Neuronal stem cell (in vitro differentiated cells): ENCODE measurements around the gene CLEC16A.

Source experiments
- DNase-seq: peaks from one replicate; pipeline ENCODE4 v3.0.0-alpha.2; 2013; ENCODE audit warnings: low spot score
- H2AFZ ChIP-seq: one replicate; pipeline ENCODE4 v1.6.1; 2013; ENCODE audit warnings: mild to moderate bottlenecking, low read length, inconsistent platforms
- H2AK5ac ChIP-seq: 2 replicates; pipeline ENCODE4 v1.6.1; 2013; ENCODE audit warnings: low read depth, mild to moderate bottlenecking, inconsistent platforms, low read length, moderate library complexity, mixed read lengths
- H2BK120ac ChIP-seq: 2 replicates; pipeline ENCODE4 v1.6.1; 2013; ENCODE audit warnings: low read depth, mild to moderate bottlenecking, inconsistent platforms, low read length, moderate library complexity, mixed read lengths
- H2BK12ac ChIP-seq: one replicate; pipeline ENCODE4 v1.6.1; 2013; ENCODE audit warnings: low read length, inconsistent platforms
- H2BK15ac ChIP-seq: 2 replicates; pipeline ENCODE4 v1.6.1; 2013; ENCODE audit warnings: mild to moderate bottlenecking, low read length, inconsistent platforms, mixed read lengths
- H2BK5ac ChIP-seq: one replicate; pipeline ENCODE4 v1.6.1; 2013; ENCODE audit warnings: inconsistent platforms, mild to moderate bottlenecking, low read length, moderate library complexity
- H3K14ac ChIP-seq: one replicate; pipeline ENCODE4 v1.6.1; 2013; ENCODE audit warnings: low read length, inconsistent platforms
- H3K18ac ChIP-seq: 2 replicates; pipeline ENCODE4 v1.6.1; 2013; ENCODE audit warnings: low read length, inconsistent platforms
- H3K23ac ChIP-seq: 2 replicates; pipeline ENCODE4 v1.6.1; 2013; ENCODE audit warnings: low read depth, mild to moderate bottlenecking, mixed read lengths, low read length, inconsistent platforms; ENCODE audit not compliant: poor library complexity
- H3K27ac ChIP-seq: replicated peaks from 3 replicates; pipeline ENCODE4 v1.5.1; 2013; ENCODE audit warnings: low read length, inconsistent platforms
- H3K27me3 ChIP-seq, 3 experiments: 2 replicates each; pipeline ENCODE4 v1.6.1; 2013; ENCODE audit warnings: low read length in 3 of 3, mild to moderate bottlenecking in 2 of 3, inconsistent platforms in 1 of 3, low read depth in 1 of 3, mixed read lengths in 1 of 3, moderate library complexity in 1 of 3; ENCODE audit not compliant: control insufficient read depth in 3 of 3, insufficient read depth in 3 of 3
- H3K36me3 ChIP-seq, 2 donors: replicated peaks in 1 of 2; 2 replicates each; pipeline ENCODE4 v1.6.1; 2013; ENCODE audit warnings: low read length in 2 of 2; ENCODE audit not compliant: control insufficient read depth in 2 of 2, insufficient read depth in 2 of 2
- H3K4ac ChIP-seq: 2 replicates; pipeline ENCODE4 v1.6.1; 2013; ENCODE audit warnings: inconsistent platforms, mild to moderate bottlenecking, low read length, moderate library complexity
- H3K4me1 ChIP-seq, 2 donors: 1 replicate in 1 of 2; 2 replicates in 1 of 2; pipeline ENCODE4 v1.6.1; 2013; ENCODE audit warnings: low read length in 2 of 2, low read depth in 1 of 2; ENCODE audit not compliant: control insufficient read depth in 2 of 2, insufficient read depth in 1 of 2
- H3K4me2 ChIP-seq: one replicate; pipeline ENCODE4 v1.6.1; 2013; ENCODE audit warnings: mild to moderate bottlenecking, low read length, inconsistent platforms; ENCODE audit not compliant: insufficient read depth, poor library complexity, severe bottlenecking
- H3K4me3 ChIP-seq, 2 donors: 2 replicates each; pipeline ENCODE4 v1.5.1; 2013; ENCODE audit warnings: low read length in 2 of 2, mild to moderate bottlenecking in 2 of 2, inconsistent platforms in 1 of 2, moderate library complexity in 1 of 2
- H3K79me1 ChIP-seq: one replicate; pipeline ENCODE4 v1.6.1; 2013; ENCODE audit warnings: low read depth, mild to moderate bottlenecking, inconsistent platforms, low read length, moderate library complexity
- H3K9ac ChIP-seq: one replicate; pipeline ENCODE4 v1.6.1; 2013; ENCODE audit warnings: mild to moderate bottlenecking, low read depth, low read length, inconsistent platforms; ENCODE audit not compliant: poor library complexity
- H3K9me3 ChIP-seq, 2 donors: replicated peaks in 1 of 2; 2 replicates each; pipeline versions ENCODE3 to v1.6.1; 2013; ENCODE audit warnings: low read length in 2 of 2, mild to moderate bottlenecking in 2 of 2, inconsistent platforms in 1 of 2, low read depth in 1 of 2, mixed read lengths in 1 of 2, moderate library complexity in 1 of 2; ENCODE audit not compliant: control insufficient read depth in 2 of 2, insufficient read depth in 1 of 2
- H4K8ac ChIP-seq: one replicate; pipeline ENCODE4 v1.6.1; 2013; ENCODE audit warnings: low read depth, mild to moderate bottlenecking, inconsistent platforms, low read length, moderate library complexity
- H4K91ac ChIP-seq: one replicate; pipeline ENCODE4 v1.6.1; 2013; ENCODE audit warnings: low read length, low read depth, mild to moderate bottlenecking, inconsistent platforms; ENCODE audit not compliant: poor library complexity
- WGBS, 2 donors: extraction: QIAGEN DNeasy Blood & Tissue Kit; methylation state at CpG; one replicate each; pipeline ENCODE4 v1.1.7; 2013; ENCODE audit warnings: missing lambda C conversion rate in 2 of 2, mixed read lengths in 1 of 2; ENCODE audit not compliant: insufficient read length in 2 of 2, insufficient replicate concordance in 1 of 2; ENCODE audit errors: extremely low coverage in 2 of 2; 5-methylcytosine and 5-hydroxymethylcytosine counted together

CLEC16A gene

GRCh38 chr16:10992112-10992511 is 47.7 kb downstream of the CLEC16A start:
- no peaks in the 10 kb centered on the region for H3K79me1 ChIP-seq
- no peaks in the 10 kb centered on the region for H3K9me3 ChIP-seq
- H4K8ac ChIP-seq = no peak overlapping the region
- peaks cover 2 to 29% of the 10 kb centered on the region in 2 donors for H3K36me3 ChIP-seq
- no peak overlapping the region for H3K4ac ChIP-seq
- no peak overlapping the region for H2AFZ ChIP-seq
- H2BK15ac ChIP-seq = no peak overlapping the region
- H3K23ac ChIP-seq = no peak overlapping the region
- no peak overlapping the region for H3K4me2 ChIP-seq
- no peak overlapping the region for H2BK12ac ChIP-seq
- H3K27ac ChIP-seq = no peak overlapping the region
- peaks cover 0 to 6% of the 10 kb centered on the region in 2 donors for H3K4me1 ChIP-seq
- no peaks in the 10 kb centered on the region for H3K27me3 ChIP-seq
- H3K18ac ChIP-seq = no peak overlapping the region
- no peak overlapping the region for H2AK5ac ChIP-seq
- H2BK120ac ChIP-seq = no peak overlapping the region
- no peak for DNase-seq
- no peak overlapping the region for H3K9ac ChIP-seq
- H3K4me3 ChIP-seq = no peak overlapping the region
- H3K14ac ChIP-seq = no peak overlapping the region
- WGBS, 2 donors = no CpG with 5 or more reads among the region's 4 CpGs
- no peak overlapping the region for H2BK5ac ChIP-seq
- H4K91ac ChIP-seq = no peak overlapping the region

- DNase-seq = no peak
- H3K27ac ChIP-seq = no peak overlapping the region
- WGBS, 2 donors = no CpG with 5 or more reads among the region's 5 CpGs
Measured at GRCh38 chr16:10992797-10993196, 48.4 kb downstream of the CLEC16A start.

GRCh38 chr16:10993649-10994048 is 49.3 kb downstream of the CLEC16A start:
- Histone ChIP-seq H3K23ac (no peak overlapping the region), H2AK5ac (no peak overlapping the region), H2BK12ac (no peak overlapping the region), H3K9me3 (no peaks in the 10 kb centered on the region), H3K4me3 (no peak overlapping the region), H3K4me2 (no peak overlapping the region), H2BK5ac (peak overlapping the region; percentile 28), H3K18ac (peak overlapping the region; percentile 6), H2BK15ac (no peak overlapping the region), H3K27ac (no peak overlapping the region), H3K14ac (no peak overlapping the region), H4K91ac (no peak overlapping the region), H3K27me3 (no peaks in the 10 kb centered on the region), H3K4me1 (peaks cover 0 to 6% of the 10 kb centered on the region in 2 donors), H3K4ac (no peak overlapping the region), H4K8ac (no peak overlapping the region), H3K36me3 (peaks cover 2 to 20% of the 10 kb centered on the region in 2 donors), H2BK120ac (no peak overlapping the region), H2AFZ (no peak overlapping the region), H3K9ac (no peak overlapping the region), H3K79me1 (no peaks in the 10 kb centered on the region)
- DNase-seq = no peak
- WGBS, 2 donors = no CpG with 5 or more reads among the region's 6 CpGs

More at GRCh38 chr16:10992797-10993196, 48.4 kb downstream of the CLEC16A start:
- H3K9ac ChIP-seq = no peak overlapping the region
- H3K4me2 ChIP-seq = no peak overlapping the region
- no peaks in the 10 kb centered on the region for H3K9me3 ChIP-seq
- peaks cover 2 to 24% of the 10 kb centered on the region in 2 donors for H3K36me3 ChIP-seq
- no peak overlapping the region for H2BK15ac ChIP-seq
- no peaks in the 10 kb centered on the region for H3K27me3 ChIP-seq
- no peak overlapping the region for H4K91ac ChIP-seq
- no peak overlapping the region for H3K4me3 ChIP-seq
- no peak overlapping the region for H2BK12ac ChIP-seq
- H3K18ac ChIP-seq = no peak overlapping the region
- H4K8ac ChIP-seq = no peak overlapping the region
- H3K23ac ChIP-seq = no peak overlapping the region
- H3K4ac ChIP-seq = no peak overlapping the region
- no peak overlapping the region for H2AK5ac ChIP-seq
- no peak overlapping the region for H2BK120ac ChIP-seq
- H3K4me1 ChIP-seq = peaks cover 0 to 6% of the 10 kb centered on the region in 2 donors
- H3K79me1 ChIP-seq = no peaks in the 10 kb centered on the region
- H2AFZ ChIP-seq = no peak overlapping the region
- H2BK5ac ChIP-seq = no peak overlapping the region
- H3K14ac ChIP-seq = no peak overlapping the region

- DNase-seq = no peak
- Histone ChIP-seq H4K91ac (no peak overlapping the region), H3K9ac (no peak overlapping the region), H3K23ac (no peak overlapping the region), H4K8ac (no peak overlapping the region), H3K18ac (no peak overlapping the region), H2AK5ac (no peak overlapping the region), H2BK120ac (no peak overlapping the region), H3K27me3 (no peaks in the 10 kb centered on the region), H3K27ac (no peak overlapping the region), H2BK5ac (peak overlapping the region; percentile 28), H3K4me2 (no peak overlapping the region), H3K4me1 (peaks cover 0 to 6% of the 10 kb centered on the region in 2 donors), H2BK15ac (no peak overlapping the region), H2AFZ (no peak overlapping the region), H3K79me1 (no peaks in the 10 kb centered on the region), H3K14ac (no peak overlapping the region), H3K36me3 (peaks cover 2 to 18% of the 10 kb centered on the region in 2 donors), H2BK12ac (no peak overlapping the region), H3K4ac (no peak overlapping the region), H3K9me3 (no peaks in the 10 kb centered on the region), H3K4me3 (no peak overlapping the region)
- no CpG with 5 or more reads among the region's 6 CpGs for WGBS, 2 donors
Measured at GRCh38 chr16:10994571-10994970, 50.2 kb downstream of the CLEC16A start.
